Gastrocnemius medialis (tissue), 4 donors: Measurements from ENCODE around the gene PBRM1. TPM values are rescaled to one million over a fixed set of nuclear protein-coding genes. Genes with fewer than 3 reads are reported as not detected.
A peak's percentile ranks its signal among the peaks of the same experiment; 100 is the strongest.

Experiments used
- ATAC-seq, 2 donors: fragments of 150-250 bp; one replicate each; pipeline ENCODE4 v1.9.1; 2016
- DNase-seq, 2 donors: peaks; one replicate each; pipeline ENCODE4 v3.0.0-alpha.2; 2019
- H3K27ac ChIP-seq, 4 donors: fragments of 200-600 bp; sonication (generic); 1 replicate in 1 of 4; 2 replicates in 3 of 4; pipeline ENCODE4 v1.5.1; 2016 to 2018; ENCODE audit warnings: mild to moderate bottlenecking in 2 of 4, moderate library complexity in 1 of 4
- H3K27me3 ChIP-seq, 3 donors: fragments of 200-600 bp; sonication (generic) in 2 of 3; 1 replicate in 1 of 3; 2 replicates in 2 of 3; pipeline versions ENCODE4 v1.5.1 to v1.6.0; 2016 to 2019; ENCODE audit warnings: mild to moderate bottlenecking in 1 of 3, moderate library complexity in 1 of 3
- H3K36me3 ChIP-seq, 2 donors: fragments of 200-600 bp; sonication (generic) in 1 of 2; one replicate each; pipeline ENCODE4 v1.5.1; 2017 to 2018
- H3K4me1 ChIP-seq, 2 donors: fragments of 200-600 bp; sonication (generic) in 1 of 2; one replicate each; pipeline ENCODE4 v1.5.1; 2016 to 2017; ENCODE audit warnings: mild to moderate bottlenecking in 2 of 2
- H3K4me3 ChIP-seq, 4 donors: fragments of 200-600 bp; sonication (generic) in 3 of 4; 1 replicate in 1 of 4; 2 replicates in 3 of 4; pipeline ENCODE4 v1.5.1; 2016 to 2019; ENCODE audit warnings: mild to moderate bottlenecking in 2 of 4
- H3K9me3 ChIP-seq, 3 donors: fragments of 200-600 bp; sonication (generic) in 2 of 3; 1 replicate in 1 of 3; 2 replicates in 2 of 3; pipeline ENCODE4 v1.5.1; 2016 to 2019
- POLR2A ChIP-seq, 2 donors: fragments of 450-650 bp; IDR thresholded peaks; one replicate each; pipeline ENCODE4 v1.6.1; 2017; ENCODE audit warnings: antibody characterized with exemption in 2 of 2, mild to moderate bottlenecking in 2 of 2, moderate library complexity in 2 of 2
- in situ Hi-C, 4 donors: fragments of 200-750 bp; cut with MboI; loops; one replicate each; pipeline versions ENCODE4 v1.15.0 to v1.8.0; 2017; ENCODE audit warnings: low sequenced_read_pairs in 4 of 4
- intact Hi-C: fragments of 100-400 bp; cut with DNase I; formaldehyde crosslinking; loops from one replicate; pipeline ENCODE4 v1.15.1; 2023; ENCODE audit warnings: low total_unique reads
- total RNA-seq, 4 donors: library from RNA; depleted of rRNA; stranded (reverse); fragments of >200 nt; gene quantifications; one replicate each; pipeline versions ENCODE4 v1.1.0 to v1.2.3, GENCODE V29; 2016
- TF ChIP-seq, protein P1 (sequence below), 5 experiments: fragments of 450-650 bp in 3 of 5; fragments of 200-600 bp in 2 of 5; sonication (generic) in 2 of 5; IDR thresholded peaks in 4 of 5; conservative IDR thresholded peaks in 1 of 5; 1 replicate in 4 of 5; 2 replicates in 1 of 5; pipeline ENCODE4 v1.5.1; 2016 to 2019; ENCODE audit warnings: antibody characterized with exemption in 5 of 5, mild to moderate bottlenecking in 3 of 5, moderate library complexity in 3 of 5

PBRM1 gene
- total RNA-seq, 4 donors from 2014 or later, result 22.9 to 45.2 (median 27.5) TPM

DNA sequence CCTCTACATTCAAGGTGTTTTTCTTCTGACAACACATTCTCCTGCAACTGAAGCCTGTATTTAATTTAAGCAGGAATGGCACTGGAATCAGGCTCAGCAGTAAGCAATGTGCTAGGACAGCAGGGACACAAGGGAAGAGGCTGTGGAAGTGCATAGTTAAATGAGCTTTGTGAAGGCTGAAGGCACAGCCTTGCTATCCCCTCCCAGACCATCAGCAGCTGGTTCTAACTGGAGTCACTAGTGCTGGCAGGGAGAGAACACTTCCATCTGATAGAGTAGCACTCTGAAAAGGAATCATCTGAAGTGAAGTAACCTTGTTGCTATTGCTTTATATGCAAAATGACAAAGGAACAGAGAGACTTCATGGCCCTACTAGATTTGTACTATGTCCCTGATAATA lies 134.6 kb downstream of the PBRM1 start:
- intact Hi-C loops, result no loop called here
- Histone ChIP-seq H3K4me1 (peaks cover 0 to 10% of the 10 kb centered on the region in 2 donors), H3K36me3 (peaks cover 0 to 54% of the 10 kb centered on the region in 2 donors), H3K4me3 (no peak overlapping the region), H3K9me3 (no peaks in the 10 kb centered on the region), H3K27me3 (no peaks in the 10 kb centered on the region), H3K27ac (peak overlapping the region in 1 of 4 donors; percentile 33)
- no peak for DNase-seq
- TF ChIP-seq POLR2A (IDR thresholded peaks at IDR 0.05), result no peak
- TF ChIP-seq, protein P1, sequence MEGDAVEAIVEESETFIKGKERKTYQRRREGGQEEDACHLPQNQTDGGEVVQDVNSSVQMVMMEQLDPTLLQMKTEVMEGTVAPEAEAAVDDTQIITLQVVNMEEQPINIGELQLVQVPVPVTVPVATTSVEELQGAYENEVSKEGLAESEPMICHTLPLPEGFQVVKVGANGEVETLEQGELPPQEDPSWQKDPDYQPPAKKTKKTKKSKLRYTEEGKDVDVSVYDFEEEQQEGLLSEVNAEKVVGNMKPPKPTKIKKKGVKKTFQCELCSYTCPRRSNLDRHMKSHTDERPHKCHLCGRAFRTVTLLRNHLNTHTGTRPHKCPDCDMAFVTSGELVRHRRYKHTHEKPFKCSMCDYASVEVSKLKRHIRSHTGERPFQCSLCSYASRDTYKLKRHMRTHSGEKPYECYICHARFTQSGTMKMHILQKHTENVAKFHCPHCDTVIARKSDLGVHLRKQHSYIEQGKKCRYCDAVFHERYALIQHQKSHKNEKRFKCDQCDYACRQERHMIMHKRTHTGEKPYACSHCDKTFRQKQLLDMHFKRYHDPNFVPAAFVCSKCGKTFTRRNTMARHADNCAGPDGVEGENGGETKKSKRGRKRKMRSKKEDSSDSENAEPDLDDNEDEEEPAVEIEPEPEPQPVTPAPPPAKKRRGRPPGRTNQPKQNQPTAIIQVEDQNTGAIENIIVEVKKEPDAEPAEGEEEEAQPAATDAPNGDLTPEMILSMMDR (IDR thresholded peaks at IDR 0.05 in 4 of 5, conservative IDR thresholded peaks at IDR 0.05 in 1 of 5), result no peak
- ATAC-seq, result no peak
- in situ Hi-C loops, result no loop called here

DNA sequence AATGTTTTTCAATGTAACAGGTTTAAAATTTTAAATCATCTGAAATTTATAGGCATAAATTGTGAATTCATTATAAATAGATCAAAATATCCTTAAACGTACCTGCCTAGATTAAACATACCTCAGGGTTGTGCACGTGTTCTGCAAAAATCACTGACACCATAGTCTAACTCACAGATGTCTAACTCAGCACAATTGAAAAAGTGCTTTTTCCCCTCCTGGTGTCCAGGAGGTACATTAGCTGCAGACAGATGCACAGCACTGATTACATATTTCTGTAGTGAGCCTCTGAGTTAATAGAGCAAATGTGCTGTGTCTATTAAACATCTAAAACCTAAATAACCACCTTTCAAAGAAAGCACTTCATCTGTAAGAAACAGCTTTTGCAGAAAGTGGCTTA lies 138.6 kb downstream of the PBRM1 start:
- Histone ChIP-seq H3K4me1 (peaks cover 4 to 16% of the 10 kb centered on the region in 2 donors), H3K9me3 (no peaks in the 10 kb centered on the region), H3K27ac (no peak overlapping the region), H3K27me3 (no peaks in the 10 kb centered on the region), H3K4me3 (no peak overlapping the region), H3K36me3 (peaks cover 0 to 42% of the 10 kb centered on the region in 2 donors)
- intact Hi-C loops, result no loop called here
- ATAC-seq (no peak), DNase-seq (no peak)
- TF ChIP-seq POLR2A (IDR thresholded peaks at IDR 0.05), result no peak
- TF ChIP-seq, protein P1 (IDR thresholded peaks at IDR 0.05 in 4 of 5, conservative IDR thresholded peaks at IDR 0.05 in 1 of 5), result no peak
- in situ Hi-C loops, result loop anchor here in 1 of 4 donors (10.0 kb wide), 1 partner anchor 82 kb away; no protein-coding TSS in a partner anchor

DNA sequence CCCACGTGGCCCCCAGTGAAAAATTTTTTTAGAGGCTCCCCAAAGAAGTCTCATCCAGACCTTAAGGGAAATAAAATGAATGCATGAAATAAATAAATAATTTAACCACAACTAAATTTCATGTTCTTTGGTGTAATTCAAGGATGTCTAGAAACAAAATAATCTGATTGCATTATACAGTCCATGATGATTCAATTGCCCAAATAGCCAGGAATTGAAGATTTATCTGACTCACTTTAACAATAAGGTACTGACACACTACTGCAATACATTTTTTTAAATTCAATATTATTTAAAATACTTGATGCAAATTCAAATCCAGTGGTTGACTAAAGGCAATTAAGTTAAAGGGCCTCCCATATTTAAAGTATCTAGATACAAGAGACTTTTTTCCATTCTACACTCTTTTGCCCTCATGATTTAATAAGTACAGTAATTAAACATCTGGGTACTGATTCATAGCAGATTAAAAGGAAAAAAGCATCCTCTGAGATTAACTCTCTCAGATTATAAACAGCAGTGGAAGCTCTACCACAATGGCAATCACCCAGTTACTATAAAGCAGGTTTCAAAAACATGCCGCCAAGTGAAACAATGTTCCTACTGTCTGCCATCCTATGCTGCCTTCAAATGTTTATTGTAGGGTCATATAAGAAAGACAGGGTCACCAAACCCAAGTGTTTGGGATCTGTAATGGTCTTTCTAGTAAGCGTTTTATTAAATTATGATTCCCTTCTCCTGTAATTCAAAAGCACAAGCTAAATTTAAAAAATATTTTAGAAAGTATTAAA lies 139.4 kb downstream of the PBRM1 start:
- in situ Hi-C loops, result loop anchor here in 1 of 4 donors (10.0 kb wide), 1 partner anchor 82 kb away; no protein-coding TSS in a partner anchor
- Histone ChIP-seq H3K36me3 (peaks cover 0 to 49% of the 10 kb centered on the region in 2 donors), H3K4me3 (no peak overlapping the region), H3K27ac (peak overlapping the region in 1 of 4 donors; percentile 53), H3K4me1 (peaks cover 4 to 17% of the 10 kb centered on the region in 2 donors), H3K9me3 (no peaks in the 10 kb centered on the region), H3K27me3 (no peaks in the 10 kb centered on the region)
- DNase-seq (no peak), ATAC-seq (no peak)
- intact Hi-C loops, result no loop called here
- TF ChIP-seq, protein P1 (IDR thresholded peaks at IDR 0.05 in 4 of 5, conservative IDR thresholded peaks at IDR 0.05 in 1 of 5), result no peak
- no peak for TF ChIP-seq POLR2A (IDR thresholded peaks at IDR 0.05)

DNA sequence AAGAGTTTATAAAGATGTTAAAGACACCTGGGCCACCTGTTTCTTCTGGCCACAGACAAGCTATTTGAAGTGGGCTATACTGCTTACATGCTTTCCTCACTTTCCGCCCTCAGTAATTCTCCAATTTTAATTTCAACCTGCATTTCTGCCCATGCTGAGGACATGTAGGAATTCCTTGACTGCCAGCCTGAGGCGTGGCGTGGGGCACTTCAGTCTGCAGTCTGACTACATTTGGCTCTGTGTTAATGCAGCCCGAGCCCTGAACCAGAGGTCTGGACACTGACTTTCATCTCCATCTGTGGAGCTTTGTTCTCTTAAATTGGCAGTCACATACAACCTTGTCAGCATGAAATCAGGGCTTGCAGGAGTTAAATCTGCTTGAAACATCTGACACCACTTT lies 140.8 kb downstream of the PBRM1 start:
- ATAC-seq, result no peak
- peak overlapping the region in 3 of 4 donors; percentile 18 to 53 (median 20) for H3K27ac ChIP-seq

More for the DNA sequence above, 140.8 kb downstream of the PBRM1 start:
- Histone ChIP-seq H3K9me3 (no peaks in the 10 kb centered on the region), H3K36me3 (peaks cover 0 to 52% of the 10 kb centered on the region in 2 donors), H3K4me1 (peaks cover 8 to 30% of the 10 kb centered on the region in 2 donors), H3K4me3 (no peak overlapping the region), H3K27me3 (no peaks in the 10 kb centered on the region)
- DNase-seq, result no peak
- intact Hi-C loops, result no loop called here
- TF ChIP-seq, protein P1 (IDR thresholded peaks at IDR 0.05 in 4 of 5, conservative IDR thresholded peaks at IDR 0.05 in 1 of 5), result no peak
- no peak for TF ChIP-seq POLR2A (IDR thresholded peaks at IDR 0.05)
- in situ Hi-C loops, result loop anchor here in 1 of 4 donors (10.0 kb wide), 1 partner anchor 80 kb away; no protein-coding TSS in a partner anchor
